Loucy (cell line): Measurements from ENCODE around the gene MTMR2.
"Not testable (repeated sequence)": the region's sequence is repeated elsewhere in the genome, so short reads cannot be mapped to it uniquely, and the experiment has no call there.

ENCODE experiments used
- H2AFZ ChIP-seq: fragments of 200-600 bp; sonication (generic); 2 replicates; pipeline ENCODE4 v1.6.0; 2016; ENCODE audit warnings: antibody characterized with exemption, mild to moderate bottlenecking, low read length, moderate library complexity
- H3F3A ChIP-seq: fragments of 200-600 bp; 2 replicates; pipeline ENCODE4 v1.6.0; 2016; ENCODE audit warnings: antibody characterized with exemption, low read depth, mild to moderate bottlenecking
- H3K27me3 ChIP-seq: fragments of 200-600 bp; sonication (generic); 2 replicates; pipeline ENCODE4 v1.6.1; 2014; ENCODE audit warnings: low read length, mild to moderate bottlenecking; ENCODE audit not compliant: insufficient read depth, poor library complexity, severe bottlenecking
- H3K36me3 ChIP-seq: fragments of 200-600 bp; sonication (generic); 2 replicates; pipeline ENCODE4 v1.6.1; 2016; ENCODE audit warnings: low read length; ENCODE audit not compliant: insufficient read depth
- H3K4me1 ChIP-seq: fragments of 200-600 bp; sonication (generic); 2 replicates; pipeline ENCODE4 v1.5.1; 2014; ENCODE audit warnings: low read length, mild to moderate bottlenecking; ENCODE audit not compliant: insufficient read depth, poor library complexity, severe bottlenecking
- H3K4me2 ChIP-seq: fragments of 200-600 bp; sonication (generic); 2 replicates; pipeline ENCODE4 v1.6.0; 2014; ENCODE audit warnings: antibody characterized with exemption, low read length, low read depth, mild to moderate bottlenecking; ENCODE audit not compliant: poor library complexity, severe bottlenecking
- H3K4me3 ChIP-seq: fragments of 200-600 bp; sonication (generic); 2 replicates; pipeline ENCODE4 v1.5.1; 2014; ENCODE audit warnings: low read length, mild to moderate bottlenecking, mixed read lengths; ENCODE audit not compliant: poor library complexity, severe bottlenecking
- H3K79me2 ChIP-seq: fragments of 200-600 bp; sonication (generic); 2 replicates; pipeline ENCODE4 v1.6.1; 2014; ENCODE audit warnings: low read length; ENCODE audit not compliant: insufficient read depth
- H3K9ac ChIP-seq: fragments of 200-600 bp; sonication (generic); 2 replicates; pipeline ENCODE4 v1.6.0; 2014; ENCODE audit warnings: mild to moderate bottlenecking, low read depth, low read length, moderate library complexity; ENCODE audit not compliant: poor library complexity, severe bottlenecking
- H3K9me2 ChIP-seq: fragments of 200-600 bp; sonication (generic); replicated peaks from 2 replicates; pipeline ENCODE4 v1.6.1; 2016; ENCODE audit warnings: low read depth, low read length, mixed read lengths
- H3K9me3 ChIP-seq: fragments of 200-600 bp; sonication (generic); 2 replicates; pipeline ENCODE4 v1.6.1; 2014; ENCODE audit warnings: mild to moderate bottlenecking, antibody characterized with exemption, low read length, low read depth; ENCODE audit not compliant: insufficient read depth
- H4K20me1 ChIP-seq: fragments of 200-600 bp; sonication (generic); 2 replicates; pipeline ENCODE4 v1.6.0; 2014; ENCODE audit warnings: antibody characterized with exemption, low read length, mild to moderate bottlenecking; ENCODE audit not compliant: insufficient read depth, poor library complexity, severe bottlenecking
- CTCF ChIP-seq: fragments of 200-600 bp; sonication (generic); conservative IDR thresholded peaks from 2 replicates; pipeline ENCODE4 v1.5.1; 2014; ENCODE audit warnings: mild to moderate bottlenecking, antibody characterized with exemption, low read length
- EZH2phosphoT487 ChIP-seq: fragments of 200-600 bp; IDR thresholded peaks from 2 replicates; pipeline ENCODE4 v1.6.1; 2018; ENCODE audit warnings: antibody characterized with exemption, mild to moderate bottlenecking, moderate library complexity, borderline replicate concordance

MTMR2 gene

GRCh38 chr11:95854362-95854761 is 69.5 kb downstream of the MTMR2 start:
- H3K9me3 ChIP-seq, H3K4me1 ChIP-seq, H3K4me3 ChIP-seq, H3K79me2 ChIP-seq, H3K9ac ChIP-seq, H3K9me2 ChIP-seq, H3F3A ChIP-seq, H3K4me2 ChIP-seq, H3K27me3 ChIP-seq, H4K20me1 ChIP-seq, H2AFZ ChIP-seq: not testable (repeated sequence)
- H3K36me3 ChIP-seq = peaks cover 35% of the 10 kb centered on the region; the same call in 1 of the 2 replicates

- no peak overlapping the region for H3K4me3 ChIP-seq
- TF ChIP-seq CTCF = no peak
- no peak for TF ChIP-seq EZH2phosphoT487
- H3K9ac ChIP-seq = no peak overlapping the region
- no peaks in the 10 kb centered on the region for H3K4me1 ChIP-seq
- peaks cover 36% of the 10 kb centered on the region; the same call in 1 of the 2 replicates for H3K36me3 ChIP-seq
- H3K9me3 ChIP-seq = no peaks in the 10 kb centered on the region
- no peaks in the 10 kb centered on the region for H3K79me2 ChIP-seq
- no peaks in the 10 kb centered on the region for H3K27me3 ChIP-seq
- no peak overlapping the region for H2AFZ ChIP-seq
- H4K20me1 ChIP-seq = no peaks in the 10 kb centered on the region
- H3K4me2 ChIP-seq = no peak overlapping the region
- no peaks in the 10 kb centered on the region for H3K9me2 ChIP-seq
- no peaks in the 10 kb centered on the region for H3F3A ChIP-seq
These were observed 70.0 kb downstream of the MTMR2 start for GRCh38 chr11:95853862-95854261.

- Histone ChIP-seq H3K9me2 (no peaks in the 10 kb centered on the region), H2AFZ (no peak overlapping the region), H3K4me2 (no peak overlapping the region), H3K4me3 (no peak overlapping the region), H3K4me1 (no peaks in the 10 kb centered on the region), H3K79me2 (no peaks in the 10 kb centered on the region), H3K9me3 (no peaks in the 10 kb centered on the region), H3K36me3 (peaks cover 30% of the 10 kb centered on the region; the same call in 1 of the 2 replicates), H3K9ac (no peak overlapping the region), H3K27me3 (no peaks in the 10 kb centered on the region), H4K20me1 (no peaks in the 10 kb centered on the region), H3F3A (no peaks in the 10 kb centered on the region)
- TF ChIP-seq EZH2phosphoT487 (no peak), CTCF (no peak)
These were observed 70.8 kb downstream of the MTMR2 start for GRCh38 chr11:95853138-95853537.

- Histone ChIP-seq H2AFZ (no peak overlapping the region), H3K4me1 (no peaks in the 10 kb centered on the region), H3K9ac (no peak overlapping the region), H3K9me2 (no peaks in the 10 kb centered on the region), H3K4me2 (no peak overlapping the region), H3K9me3 (no peaks in the 10 kb centered on the region), H3F3A (no peaks in the 10 kb centered on the region), H4K20me1 (no peaks in the 10 kb centered on the region), H3K27me3 (no peaks in the 10 kb centered on the region), H3K36me3 (peaks cover 23% of the 10 kb centered on the region; the same call in 1 of the 2 replicates), H3K79me2 (no peaks in the 10 kb centered on the region), H3K4me3 (no peak overlapping the region)
- TF ChIP-seq CTCF (no peak), EZH2phosphoT487 (no peak)
These were observed 73.8 kb downstream of the MTMR2 start for GRCh38 chr11:95850137-95850536.
